ENCODE data around the gene UQCC2. TPM values are rescaled to one million over a fixed set of nuclear protein-coding genes. Genes with fewer than 3 reads are reported as not detected.

Gene UQCC2
- total RNA-seq, 4 donors from 2014 or later: 14.5 to 29.7 (median 23.4) TPM

DNA sequence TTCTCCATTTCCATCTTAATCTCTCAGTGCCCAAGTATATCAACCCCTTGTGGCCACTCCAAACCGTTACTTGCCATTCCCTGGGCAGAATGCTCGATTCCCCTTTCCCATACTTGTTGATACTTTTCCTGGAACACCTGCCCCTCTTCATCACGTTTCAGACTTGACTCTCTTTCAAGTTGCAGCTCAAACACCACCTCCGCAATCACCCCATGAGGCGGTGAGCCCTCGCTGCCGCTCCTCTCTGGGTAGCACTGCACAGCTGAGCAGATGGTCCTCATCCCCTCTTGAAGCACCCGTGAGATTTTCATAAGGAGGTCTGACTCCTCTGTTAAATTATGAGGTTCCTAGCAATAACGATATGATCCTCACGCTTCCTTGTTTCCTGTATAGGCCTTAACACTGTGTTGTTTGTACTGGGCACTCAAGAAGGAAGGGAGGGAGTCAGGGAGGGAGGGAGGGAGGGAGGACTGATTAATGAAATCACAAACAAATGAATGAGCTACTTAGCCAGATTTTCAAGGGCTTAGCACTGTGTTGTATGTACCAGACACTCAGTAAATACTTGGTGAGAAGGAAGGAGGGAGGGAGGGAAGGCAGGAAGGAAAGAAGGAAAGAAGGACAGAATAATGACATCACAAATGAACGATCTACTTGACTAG is 8.0 kb upstream of the UQCC2 start:
- H3K4me3 ChIP-seq: no peak overlapping the region
- DNase-seq (ENCODE audit: low spot score in 2 of 2): no peak
- TF ChIP-seq POLR2A (IDR thresholded peaks at IDR 0.05) (no peak), EP300 (IDR thresholded peaks at IDR 0.05) (no peak)
- TF ChIP-seq, protein P1, sequence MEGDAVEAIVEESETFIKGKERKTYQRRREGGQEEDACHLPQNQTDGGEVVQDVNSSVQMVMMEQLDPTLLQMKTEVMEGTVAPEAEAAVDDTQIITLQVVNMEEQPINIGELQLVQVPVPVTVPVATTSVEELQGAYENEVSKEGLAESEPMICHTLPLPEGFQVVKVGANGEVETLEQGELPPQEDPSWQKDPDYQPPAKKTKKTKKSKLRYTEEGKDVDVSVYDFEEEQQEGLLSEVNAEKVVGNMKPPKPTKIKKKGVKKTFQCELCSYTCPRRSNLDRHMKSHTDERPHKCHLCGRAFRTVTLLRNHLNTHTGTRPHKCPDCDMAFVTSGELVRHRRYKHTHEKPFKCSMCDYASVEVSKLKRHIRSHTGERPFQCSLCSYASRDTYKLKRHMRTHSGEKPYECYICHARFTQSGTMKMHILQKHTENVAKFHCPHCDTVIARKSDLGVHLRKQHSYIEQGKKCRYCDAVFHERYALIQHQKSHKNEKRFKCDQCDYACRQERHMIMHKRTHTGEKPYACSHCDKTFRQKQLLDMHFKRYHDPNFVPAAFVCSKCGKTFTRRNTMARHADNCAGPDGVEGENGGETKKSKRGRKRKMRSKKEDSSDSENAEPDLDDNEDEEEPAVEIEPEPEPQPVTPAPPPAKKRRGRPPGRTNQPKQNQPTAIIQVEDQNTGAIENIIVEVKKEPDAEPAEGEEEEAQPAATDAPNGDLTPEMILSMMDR (IDR thresholded peaks at IDR 0.05): no peak
- H3K36me3 ChIP-seq: no peaks in the 10 kb centered on the region
- no peak overlapping the region for H3K27ac ChIP-seq
- 72 to 80% methylated on average over 11 of the region's 11 CpGs for WGBS, 2 donors
- H3K27me3 ChIP-seq: no peaks in the 10 kb centered on the region
- H3K9me3 ChIP-seq: no peaks in the 10 kb centered on the region
- H3K4me1 ChIP-seq: peaks cover 0 to 16% (median 5%) of the 10 kb centered on the region in 4 donors

DNA sequence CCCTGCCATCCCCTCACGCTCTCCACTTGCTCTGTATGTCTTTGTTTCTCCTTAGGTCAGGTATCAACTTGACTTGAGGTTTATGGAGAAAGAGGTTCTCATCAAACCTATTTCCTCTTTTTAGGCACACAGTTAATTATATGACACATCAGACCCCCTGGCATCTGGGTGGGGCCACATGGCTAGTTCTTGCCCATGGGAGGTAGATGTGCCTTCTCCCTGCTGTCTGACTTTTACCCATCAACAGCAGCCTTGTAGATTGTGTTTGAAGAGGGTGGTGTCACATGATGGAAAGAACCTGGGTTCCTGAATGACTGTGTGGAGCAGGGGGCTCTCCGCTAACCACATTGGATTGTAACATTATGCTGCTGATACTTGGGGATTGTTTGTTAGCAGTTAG is 7.2 kb upstream of the UQCC2 start:
- Histone ChIP-seq H3K4me3 (no peak overlapping the region), H3K27ac (no peak overlapping the region), H3K4me1 (peaks cover 0 to 16% (median 5%) of the 10 kb centered on the region in 4 donors), H3K36me3 (no peaks in the 10 kb centered on the region), H3K27me3 (no peaks in the 10 kb centered on the region), H3K9me3 (no peaks in the 10 kb centered on the region)
- DNase-seq (ENCODE audit: low spot score in 2 of 2): no peak
- 94 to 98% methylated on average over 2 of the region's 2 CpGs for WGBS, 2 donors
- TF ChIP-seq, protein P1 (IDR thresholded peaks at IDR 0.05): no peak
- no peak for TF ChIP-seq EP300 (IDR thresholded peaks at IDR 0.05)

DNA sequence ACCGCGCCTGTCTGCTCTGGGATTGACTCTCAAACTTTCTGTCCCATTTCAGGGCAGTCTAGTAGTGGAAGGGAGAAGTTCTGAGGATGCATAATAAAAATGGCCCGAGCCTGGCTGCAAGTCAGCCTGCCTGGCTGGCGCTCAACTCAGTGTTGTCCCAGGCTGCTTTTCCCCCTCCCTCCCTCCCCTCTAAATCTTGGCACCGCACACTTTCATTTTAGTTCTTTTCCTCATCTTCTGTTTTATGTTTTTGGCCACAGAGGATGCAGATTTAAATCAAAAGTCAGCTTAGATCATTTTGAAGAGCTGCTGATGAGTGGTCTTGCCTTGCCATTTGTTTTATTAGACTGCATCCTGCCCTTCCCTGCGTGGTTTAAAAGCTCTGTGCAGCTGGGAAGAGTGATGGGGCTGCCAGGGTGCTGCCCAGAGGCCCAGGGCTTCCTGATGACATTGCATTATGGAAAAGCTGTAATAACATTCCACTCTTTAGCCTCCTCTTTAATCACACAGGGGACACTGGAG is 6.5 kb upstream of the UQCC2 start:
- H3K27me3 ChIP-seq: no peaks in the 10 kb centered on the region
- H3K4me1 ChIP-seq: peaks cover 0 to 16% (median 5%) of the 10 kb centered on the region in 4 donors
- no peaks in the 10 kb centered on the region for H3K9me3 ChIP-seq
- TF ChIP-seq, protein P1 (IDR thresholded peaks at IDR 0.05): no peak
- TF ChIP-seq EP300 (IDR thresholded peaks at IDR 0.05): no peak
- DNase-seq (ENCODE audit: low spot score in 2 of 2): no peak
- H3K4me3 ChIP-seq: no peak overlapping the region
- WGBS, 2 donors: 16 to 36% methylated on average over 6 of the region's 6 CpGs
- H3K27ac ChIP-seq: peak overlapping the region in 2 of 4 donors; percentile 58
- no peaks in the 10 kb centered on the region for H3K36me3 ChIP-seq

DNA sequence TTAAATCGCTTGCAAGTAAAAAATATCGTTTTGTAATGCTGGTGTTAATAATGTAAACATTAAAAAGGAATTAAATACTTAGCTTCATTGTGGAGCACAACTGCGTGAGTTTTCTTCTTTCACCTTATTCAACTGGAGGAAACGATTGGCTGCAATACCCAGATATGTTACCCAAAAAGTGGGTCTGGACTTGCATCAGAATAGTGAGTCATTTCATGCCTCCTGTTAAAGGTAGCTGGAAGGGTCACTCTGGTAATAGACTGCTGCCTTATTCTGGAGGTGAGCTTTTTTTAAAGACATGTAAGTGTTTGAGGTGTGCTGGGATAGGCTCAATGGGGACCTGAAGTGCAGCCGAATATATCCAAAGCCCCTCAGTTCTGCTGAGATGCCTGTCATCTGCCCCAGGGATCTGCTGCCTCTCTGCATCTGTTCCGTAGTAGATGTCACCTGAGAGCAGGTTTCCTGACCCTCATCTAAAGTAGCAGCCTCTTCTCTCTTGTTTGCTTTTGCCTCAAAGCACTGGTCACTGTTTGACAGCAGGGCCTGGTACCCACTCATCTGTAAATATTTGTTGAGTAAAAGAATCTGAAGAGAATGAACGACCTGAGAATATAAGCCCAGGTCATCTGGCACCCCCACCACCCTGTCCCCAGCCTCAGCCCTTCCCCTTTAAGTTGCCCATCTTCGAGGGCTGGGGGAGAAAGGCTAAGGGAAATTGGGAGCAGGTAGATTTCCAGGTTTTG is 5.6 kb upstream of the UQCC2 start:
- no peak for DNase-seq (ENCODE audit: low spot score in 2 of 2)
- TF ChIP-seq EP300 (IDR thresholded peaks at IDR 0.05) (no peak), POLR2A (IDR thresholded peaks at IDR 0.05) (no peak)
- TF ChIP-seq, protein P1 (IDR thresholded peaks at IDR 0.05): no peak
- no peaks in the 10 kb centered on the region for H3K9me3 ChIP-seq
- peak overlapping the region in 3 of 4 donors; percentile 4 to 45 (median 18) for H3K27ac ChIP-seq
- no peaks in the 10 kb centered on the region for H3K27me3 ChIP-seq
- peaks cover 0 to 18% (median 5%) of the 10 kb centered on the region in 4 donors for H3K4me1 ChIP-seq
- 77 to 82% methylated on average over 8 of the region's 8 CpGs for WGBS, 2 donors
- H3K36me3 ChIP-seq: no peaks in the 10 kb centered on the region
- no peak overlapping the region for H3K4me3 ChIP-seq

DNA sequence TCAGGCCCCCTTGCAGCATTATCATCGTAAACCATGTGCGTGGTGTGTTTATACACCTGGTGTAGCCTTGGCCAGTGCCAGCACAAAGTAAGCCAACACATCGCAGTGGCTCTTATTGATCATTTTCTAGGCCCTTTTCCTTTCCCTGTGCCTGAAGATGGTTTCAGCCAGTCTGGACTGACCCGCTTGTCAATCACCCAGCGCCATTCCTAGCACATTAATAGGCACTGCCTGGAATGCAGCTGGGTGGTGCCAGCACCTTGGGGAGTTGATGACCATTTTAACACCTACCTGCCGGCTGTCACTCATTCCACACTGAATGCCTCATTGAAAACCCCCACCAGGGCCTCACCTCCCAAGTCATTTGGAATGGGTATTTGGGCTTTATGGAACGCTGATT is 4.9 kb upstream of the UQCC2 start:
- 71 to 78% methylated on average over 7 of the region's 7 CpGs for WGBS, 2 donors
- H3K36me3 ChIP-seq: no peaks in the 10 kb centered on the region
- peaks cover 0 to 22% (median 5%) of the 10 kb centered on the region in 4 donors for H3K4me1 ChIP-seq

More for the DNA sequence above, 4.9 kb upstream of the UQCC2 start:
- TF ChIP-seq, protein P1 (IDR thresholded peaks at IDR 0.05): no peak
- TF ChIP-seq POLR2A (IDR thresholded peaks at IDR 0.05) (no peak), EP300 (IDR thresholded peaks at IDR 0.05) (no peak)
- H3K4me3 ChIP-seq: no peak overlapping the region
- H3K27me3 ChIP-seq: no peaks in the 10 kb centered on the region
- H3K27ac ChIP-seq: no peak overlapping the region
- no peaks in the 10 kb centered on the region for H3K9me3 ChIP-seq
- no peak for DNase-seq (ENCODE audit: low spot score in 2 of 2)
